ENCODE data around the gene RDH11.
"Not testable (repeated sequence)": the region's sequence is repeated elsewhere in the genome, so short reads cannot be mapped to it uniquely, and the experiment has no call there.

RDH11 gene

GRCh38 chr14:67703997-67704396 is 8.4 kb upstream of the RDH11 start:
- no peak for TF ChIP-seq FOXP2 (optimal IDR thresholded peaks at IDR 0.05; ENCODE audit: borderline replicate concordance, extremely low read depth, extremely low read length, insufficient read depth)
- no peak for TF ChIP-seq SIN3A (IDR thresholded peaks at IDR 0.05; ENCODE audit: borderline replicate concordance, insufficient read depth, low read length)
- TF ChIP-seq POLR2AphosphoS5 (IDR thresholded peaks at IDR 0.05; ENCODE audit: low read depth, low read length) = no peak
- TF ChIP-seq REST (IDR thresholded peaks at IDR 0.05; ENCODE audit: insufficient read depth in 1 of 2, low read depth in 2 of 2, low read length in 2 of 2) = no peak
- TF ChIP-seq TAF1 (IDR thresholded peaks at IDR 0.05; ENCODE audit: borderline replicate concordance, insufficient read depth, low read length) = no peak

- not testable (repeated sequence) for TF ChIP-seq REST (IDR thresholded peaks at IDR 0.05; ENCODE audit: insufficient read depth in 1 of 2, low read depth in 2 of 2, low read length in 2 of 2); SIN3A (IDR thresholded peaks at IDR 0.05; ENCODE audit: borderline replicate concordance, insufficient read depth, low read length); TAF1 (IDR thresholded peaks at IDR 0.05; ENCODE audit: borderline replicate concordance, insufficient read depth, low read length)
Observed at GRCh38 chr14:67701492-67701891, 5.9 kb upstream of the RDH11 start, which contains the start of gene RDH12. Gene RDH12 (plus strand): TSS chr14:67701886. CDS start chr14:67722643, 20,757 bp downstream.

GRCh38 chr14:67698179-67698578 is 2.6 kb upstream of the RDH11 start:
- no peak for TF ChIP-seq POLR2AphosphoS5 (IDR thresholded peaks at IDR 0.05; ENCODE audit: low read depth, low read length)
- no peak for TF ChIP-seq SIN3A (IDR thresholded peaks at IDR 0.05; ENCODE audit: borderline replicate concordance, insufficient read depth, low read length)
- TF ChIP-seq TAF1 (IDR thresholded peaks at IDR 0.05; ENCODE audit: borderline replicate concordance, insufficient read depth, low read length) = no peak
- no peak for TF ChIP-seq REST (IDR thresholded peaks at IDR 0.05; ENCODE audit: insufficient read depth in 1 of 2, low read depth in 2 of 2, low read length in 2 of 2)
- TF ChIP-seq FOXP2 (optimal IDR thresholded peaks at IDR 0.05; ENCODE audit: borderline replicate concordance, extremely low read depth, extremely low read length, insufficient read depth) = no peak

- TF ChIP-seq TAF1 (IDR thresholded peaks at IDR 0.05; ENCODE audit: borderline replicate concordance, insufficient read depth, low read length) (no peak), FOXP2 (optimal IDR thresholded peaks at IDR 0.05; ENCODE audit: borderline replicate concordance, extremely low read depth, extremely low read length, insufficient read depth) (no peak), SIN3A (IDR thresholded peaks at IDR 0.05; ENCODE audit: borderline replicate concordance, insufficient read depth, low read length) (no peak), POLR2AphosphoS5 (IDR thresholded peaks at IDR 0.05; ENCODE audit: low read depth, low read length) (no peak), REST (IDR thresholded peaks at IDR 0.05; ENCODE audit: insufficient read depth in 1 of 2, low read depth in 2 of 2, low read length in 2 of 2) (no peak)
Observed at GRCh38 chr14:67697006-67697405, 1.4 kb upstream of the RDH11 start.
